ENCODE data around the gene COBL.

- TF ChIP-seq ZNF274 (IDR thresholded peaks at IDR 0.05; ENCODE audit: borderline replicate concordance, extremely low read depth, low read length) (no peak), CEBPB (IDR thresholded peaks at IDR 0.05; ENCODE audit: low read depth, low read length) (no peak)
Observed at GRCh38 chr7:50985096-50985495, 331.5 kb downstream of the COBL start.
